Measurements from ENCODE around the gene TRAF3IP3.

DNA sequence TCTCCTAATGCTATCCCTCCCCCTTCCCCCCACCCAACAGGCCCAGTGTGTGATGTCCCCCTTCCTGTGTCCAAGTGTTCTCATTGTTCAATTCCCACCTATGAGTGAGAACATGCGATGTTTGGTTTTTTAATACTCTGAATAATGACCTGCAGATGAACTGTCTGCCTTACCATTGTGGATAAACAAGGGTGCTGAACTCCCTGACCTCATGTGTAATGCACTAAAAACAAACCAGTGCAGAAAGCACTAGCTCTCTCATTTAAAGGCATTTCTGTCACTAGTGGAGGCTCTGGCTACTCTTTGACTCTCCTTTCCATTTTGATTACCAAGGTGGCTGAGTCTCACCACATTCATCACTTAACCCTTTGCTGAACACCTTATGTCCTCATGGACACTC lies 23.1 kb upstream of the TRAF3IP3 start:
- no peak for TF ChIP-seq HDGF (IDR thresholded peaks at IDR 0.05; ENCODE audit: borderline replicate concordance)
- TF ChIP-seq TARDBP (IDR thresholded peaks at IDR 0.05) = no peak
- TF ChIP-seq ELF4 (IDR thresholded peaks at IDR 0.05) = no peak
- TF ChIP-seq BHLHE40 (IDR thresholded peaks at IDR 0.05; ENCODE audit: borderline replicate concordance) = no peak
